Esophagus squamous epithelium (tissue), 4 donors: ENCODE results near the gene SDC4.

Experiments
- POLR2A ChIP-seq, 4 donors: fragments of 450-650 bp; IDR thresholded peaks; one replicate each; pipeline ENCODE4 v1.6.1; 2017; ENCODE audit warnings: antibody characterized with exemption in 4 of 4, mild to moderate bottlenecking in 4 of 4, moderate library complexity in 3 of 4
- TF ChIP-seq, protein P1 (sequence below), 6 experiments: fragments of 450-650 bp in 4 of 6; fragments of 200-600 bp in 2 of 6; sonication (generic) in 2 of 6; IDR thresholded peaks; one replicate each; pipeline ENCODE4 v1.5.1; 2016 to 2019; ENCODE audit warnings: antibody characterized with exemption in 6 of 6, mild to moderate bottlenecking in 4 of 6, moderate library complexity in 4 of 6

DNA sequence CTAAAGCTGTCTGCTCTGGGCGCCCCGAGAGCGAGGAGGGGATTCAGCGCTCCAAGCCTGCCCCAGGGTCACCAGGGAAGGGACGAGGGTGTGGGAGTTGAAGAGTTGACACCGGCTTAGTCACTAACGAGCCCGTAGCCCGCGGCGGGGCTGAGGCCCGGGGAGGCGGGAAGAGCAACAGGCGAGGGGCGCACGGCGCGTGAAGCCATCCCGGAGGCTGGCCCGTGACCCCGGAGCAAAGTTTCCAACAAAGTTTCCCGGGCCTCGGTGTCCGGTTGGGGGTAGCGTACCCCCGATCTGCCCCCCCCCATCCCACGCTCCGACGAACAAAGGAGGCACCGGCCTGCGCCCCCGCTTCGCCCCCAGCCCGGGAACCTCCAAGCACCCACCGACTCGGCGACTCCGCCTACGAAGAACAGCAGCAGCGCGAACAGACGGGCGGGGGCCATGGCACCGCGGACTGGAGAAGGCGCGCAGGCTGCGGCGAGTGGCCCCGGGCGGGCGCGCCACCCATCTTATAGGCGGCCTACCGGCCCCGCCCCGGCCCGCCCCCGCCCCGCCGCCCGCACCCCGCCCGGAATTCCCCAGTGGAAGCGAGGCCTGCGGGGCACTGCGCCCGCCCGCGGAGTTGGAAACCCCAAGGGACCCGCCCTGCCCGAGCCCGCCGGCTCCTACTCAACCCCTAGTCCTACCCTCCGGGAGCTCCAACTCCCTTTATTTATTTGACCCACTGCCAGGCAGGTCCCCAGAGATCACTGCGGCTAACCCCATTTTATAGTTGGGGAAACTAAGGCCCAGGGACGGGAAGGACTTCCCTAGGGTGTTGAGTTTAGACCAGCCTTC, at the start of gene SDC4:
- peak in 2 of 4 donors; percentile 93 to 94 for TF ChIP-seq POLR2A (IDR thresholded peaks at IDR 0.05)
- TF ChIP-seq, protein P1, sequence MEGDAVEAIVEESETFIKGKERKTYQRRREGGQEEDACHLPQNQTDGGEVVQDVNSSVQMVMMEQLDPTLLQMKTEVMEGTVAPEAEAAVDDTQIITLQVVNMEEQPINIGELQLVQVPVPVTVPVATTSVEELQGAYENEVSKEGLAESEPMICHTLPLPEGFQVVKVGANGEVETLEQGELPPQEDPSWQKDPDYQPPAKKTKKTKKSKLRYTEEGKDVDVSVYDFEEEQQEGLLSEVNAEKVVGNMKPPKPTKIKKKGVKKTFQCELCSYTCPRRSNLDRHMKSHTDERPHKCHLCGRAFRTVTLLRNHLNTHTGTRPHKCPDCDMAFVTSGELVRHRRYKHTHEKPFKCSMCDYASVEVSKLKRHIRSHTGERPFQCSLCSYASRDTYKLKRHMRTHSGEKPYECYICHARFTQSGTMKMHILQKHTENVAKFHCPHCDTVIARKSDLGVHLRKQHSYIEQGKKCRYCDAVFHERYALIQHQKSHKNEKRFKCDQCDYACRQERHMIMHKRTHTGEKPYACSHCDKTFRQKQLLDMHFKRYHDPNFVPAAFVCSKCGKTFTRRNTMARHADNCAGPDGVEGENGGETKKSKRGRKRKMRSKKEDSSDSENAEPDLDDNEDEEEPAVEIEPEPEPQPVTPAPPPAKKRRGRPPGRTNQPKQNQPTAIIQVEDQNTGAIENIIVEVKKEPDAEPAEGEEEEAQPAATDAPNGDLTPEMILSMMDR (IDR thresholded peaks at IDR 0.05) = no peak
